ENCODE measurements around the gene NCOA7. TPM values are rescaled to one million over a fixed set of nuclear protein-coding genes. Genes with fewer than 3 reads are reported as not detected.

The NCOA7 gene
- total RNA-seq, 6 experiments from 2014 or later = 11.4 to 71.8 (median 23.0) TPM

GRCh38 chr6:125887372-125887771 lies 96.6 kb downstream of the NCOA7 start:
- Histone ChIP-seq H3K36me3 (no peaks in the 10 kb centered on the region), H3K4me1 (no peaks in the 10 kb centered on the region), H3K27me3 (no peaks in the 10 kb centered on the region), H3K4me3 (no peak overlapping the region), H3K9me3 (no peaks in the 10 kb centered on the region), H3K27ac (no peak overlapping the region)
- TF ChIP-seq CTCF (IDR thresholded peaks at IDR 0.05) = no peak
- no peak for TF ChIP-seq POLR2A (IDR thresholded peaks at IDR 0.05)
- ATAC-seq (no peak), DNase-seq (no peak)
- intact Hi-C loops (cut with DNase I) = no loop called here

GRCh38 chr6:125888989-125889656 lies 98.4 kb downstream of the NCOA7 start:
- peak; percentile 62 to 82 (median 74) for ATAC-seq
- Histone ChIP-seq H3K4me3 (no peak overlapping the region), H3K9me3 (no peaks in the 10 kb centered on the region), H3K27ac (no peak overlapping the region), H3K36me3 (peaks cover 0 to 8% (median 0%) of the 10 kb centered on the region in 4 donors), H3K27me3 (no peaks in the 10 kb centered on the region), H3K4me1 (no peaks in the 10 kb centered on the region)
- intact Hi-C loops (cut with DNase I) = no loop called here
- 69% methylated on average over 8 of the region's 8 CpGs for WGBS (ENCODE audit: insufficient coverage, low coverage, low lambda C conversion rate, missing lambda C conversion rate)
- TF ChIP-seq CTCF (IDR thresholded peaks at IDR 0.05) (peak; percentile 50 to 56 (median 54)), POLR2A (IDR thresholded peaks at IDR 0.05) (no peak)
- DNase-seq = no peak

GRCh38 chr6:125899726-125900182 lies 109.0 kb downstream of the NCOA7 start:
- TF ChIP-seq POLR2A (IDR thresholded peaks at IDR 0.05) = peak; percentile 68
- peak in 1 of 4 donors; percentile 32 for TF ChIP-seq CTCF (IDR thresholded peaks at IDR 0.05)
- 40% methylated on average over 2 of the region's 2 CpGs for WGBS (ENCODE audit: insufficient coverage, low coverage, low lambda C conversion rate, missing lambda C conversion rate)
- peaks cover 0 to 7% (median 1%) of the 10 kb centered on the region in 4 donors for H3K36me3 ChIP-seq
- intact Hi-C loops (cut with DNase I) = loop anchor here in 1 of 2 donors (10.0 kb wide), 1 partner anchor 55 kb away; the partner anchor contains the start of gene HINT3
- DNase-seq (peak in 1 of 3 donors; percentile 51), ATAC-seq (peak; percentile 86 to 95 (median 91))
- no peaks in the 10 kb centered on the region for H3K9me3 ChIP-seq
- H3K4me3 ChIP-seq = peak overlapping the region; percentile 30 to 52 (median 32)
- peak overlapping the region; percentile 80 to 85 (median 81) for H3K27ac ChIP-seq
- H3K4me1 ChIP-seq = peaks cover 0 to 21% (median 0%) of the 10 kb centered on the region in 4 donors
- H3K27me3 ChIP-seq = no peaks in the 10 kb centered on the region

- Histone ChIP-seq H3K4me3 (no peak overlapping the region), H3K9me3 (no peaks in the 10 kb centered on the region), H3K36me3 (peaks cover 0 to 8% (median 5%) of the 10 kb centered on the region in 4 donors), H3K27me3 (no peaks in the 10 kb centered on the region), H3K4me1 (peaks cover 0 to 19% (median 0%) of the 10 kb centered on the region in 4 donors), H3K27ac (no peak overlapping the region)
- WGBS (ENCODE audit: insufficient coverage, low coverage, low lambda C conversion rate, missing lambda C conversion rate) = 86% methylated on average over 2 of the region's 3 CpGs
- ATAC-seq = peak in 1 of 4 donors; percentile 34
- intact Hi-C loops (cut with DNase I) = loop anchor here in 1 of 2 donors (10.0 kb wide), 1 partner anchor 50 kb away; the partner anchor contains the start of gene HINT3
- DNase-seq = no peak
- no peak for TF ChIP-seq CTCF (IDR thresholded peaks at IDR 0.05)
- TF ChIP-seq POLR2A (IDR thresholded peaks at IDR 0.05) = no peak
Measured at GRCh38 chr6:125904871-125905270, 114.1 kb downstream of the NCOA7 start.

Measured in right lobe of liver (tissue), 6 donors.